ENCODE measurements around the gene MUC6. TPM values are rescaled to one million over a fixed set of nuclear protein-coding genes. Genes with fewer than 3 reads are reported as not detected.

Gene MUC6
- total and polyA plus RNA-seq, 2 of the 8 experiments (the other 6 are each of a cell fraction or from before 2014, with no cell fraction given), result not detected

GRCh38 chr11:1060410-1060809, 23.9 kb upstream of the MUC6 start (continued):
- TF ChIP-seq CTCF (IDR thresholded peaks at IDR 0.05; ENCODE audit: control extremely low read depth in 1 of 3, insufficient read depth in 1 of 3, low read depth in 1 of 3, low read length in 3 of 3) (no peak), CHD1 (IDR thresholded peaks at IDR 0.05; ENCODE audit: low read depth, low read length) (no peak), CEBPB (IDR thresholded peaks at IDR 0.05; ENCODE audit: low read depth, low read length) (no peak)

Data from H1 (cell line).